ENCODE measurements around the gene ROR2.

ROR2 gene

DNA sequence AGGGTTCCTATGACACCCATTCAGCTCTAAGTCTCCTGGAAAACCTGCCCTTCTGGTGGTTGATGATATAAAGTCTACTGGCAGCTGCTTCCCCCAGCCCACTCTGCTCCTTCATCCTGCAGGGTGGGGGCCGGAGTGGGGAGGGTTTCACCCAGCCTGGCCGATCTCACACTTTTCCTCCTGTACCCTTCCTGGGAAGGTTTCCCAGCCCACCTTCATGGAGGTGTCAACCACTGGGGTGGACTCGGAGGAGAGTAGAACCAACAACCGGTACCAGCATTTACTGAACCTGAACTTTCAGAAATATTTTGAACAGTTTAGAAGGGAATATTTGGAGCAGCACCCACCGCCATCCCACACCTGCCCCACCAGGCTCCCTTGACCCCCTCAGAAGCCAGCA is 30.4 kb downstream of the ROR2 start:
- Histone ChIP-seq H3K4me2 (ENCODE audit: low read length) (no peak overlapping the region), H3K9ac (ENCODE audit: low read length) (no peak overlapping the region), H2AK5ac (ENCODE audit: low read length) (no peak overlapping the region), H4K8ac (ENCODE audit: low read depth, low read length) (no peak overlapping the region), H3K27ac (ENCODE audit: low read depth, low read length) (no peak overlapping the region), H2BK15ac (replicated peaks; ENCODE audit: low read depth) (no peak overlapping the region), H3K79me1 (ENCODE audit: low read length) (peaks cover 34% of the 10 kb centered on the region), H3K36me3 (ENCODE audit: control insufficient read depth, insufficient read depth, low read length) (peaks cover 3% of the 10 kb centered on the region), H2BK120ac (ENCODE audit: low read depth, low read length) (no peak overlapping the region), H3K79me2 (ENCODE audit: control insufficient read depth, insufficient read depth, low read length) (peaks cover 70% of the 10 kb centered on the region), H3K18ac (ENCODE audit: low read length) (peak overlapping the region; percentile 8), H3K56ac (ENCODE audit: low read length) (peak overlapping the region; percentile 6), H4K5ac (ENCODE audit: low read length) (no peak overlapping the region), H3K23ac (ENCODE audit: low read length) (no peak overlapping the region), H3K4ac (ENCODE audit: low read depth, low read length) (no peak overlapping the region), H3K4me1 (ENCODE audit: control insufficient read depth, low read depth, low read length) (peaks cover 22% of the 10 kb centered on the region), H2BK5ac (ENCODE audit: low read length) (no peak overlapping the region), H3K27me3 (ENCODE audit: insufficient read depth, low read length, poor library complexity) (no peaks in the 10 kb centered on the region), H3K4me3 (ENCODE audit: low read length) (no peak overlapping the region)
- DNase-seq: no peak
- WGBS (ENCODE audit: extremely low coverage, insufficient coverage, low lambda C conversion rate): no CpG with 5 or more reads among the region's 5 CpGs

DNA sequence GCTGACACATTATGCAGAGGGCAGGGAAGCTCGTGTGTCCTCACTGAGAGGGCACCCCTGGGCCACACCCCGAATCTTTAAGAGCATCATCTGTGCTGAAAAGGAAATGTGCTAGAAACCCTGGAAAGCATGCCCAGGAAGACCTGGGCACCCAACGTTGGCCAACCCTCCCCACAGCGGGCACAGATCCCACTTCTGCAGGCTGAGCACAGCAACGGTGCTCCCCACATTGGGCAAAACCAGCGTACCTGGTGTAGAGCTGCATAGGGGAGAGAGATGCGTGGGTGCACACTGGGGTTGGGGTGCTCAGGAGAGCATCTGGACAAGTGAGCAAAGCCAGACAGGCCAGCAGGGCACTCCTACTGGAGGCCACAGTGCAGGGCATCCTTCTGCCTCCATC is 32.6 kb downstream of the ROR2 start:
- H2BK5ac ChIP-seq (ENCODE audit: low read length): no peak overlapping the region
- peaks cover 3% of the 10 kb centered on the region for H3K36me3 ChIP-seq (ENCODE audit: control insufficient read depth, insufficient read depth, low read length)
- peaks cover 22% of the 10 kb centered on the region for H3K4me1 ChIP-seq (ENCODE audit: control insufficient read depth, low read depth, low read length)
- H2BK15ac ChIP-seq (replicated peaks; ENCODE audit: low read depth): no peak overlapping the region
- no peak overlapping the region for H3K4me3 ChIP-seq (ENCODE audit: low read length)
- H2AK5ac ChIP-seq (ENCODE audit: low read length): no peak overlapping the region
- peak overlapping the region; percentile 17 for H3K56ac ChIP-seq (ENCODE audit: low read length)
- no peaks in the 10 kb centered on the region for H3K27me3 ChIP-seq (ENCODE audit: insufficient read depth, low read length, poor library complexity)
- no peak overlapping the region for H4K5ac ChIP-seq (ENCODE audit: low read length)
- H2BK120ac ChIP-seq (ENCODE audit: low read depth, low read length): no peak overlapping the region
- peaks cover 30% of the 10 kb centered on the region for H3K79me1 ChIP-seq (ENCODE audit: low read length)
- H3K79me2 ChIP-seq (ENCODE audit: control insufficient read depth, insufficient read depth, low read length): peaks cover 65% of the 10 kb centered on the region
- H3K4me2 ChIP-seq (ENCODE audit: low read length): no peak overlapping the region
- no CpG with 5 or more reads among the region's 7 CpGs for WGBS (ENCODE audit: extremely low coverage, insufficient coverage, low lambda C conversion rate)
- H3K9ac ChIP-seq (ENCODE audit: low read length): no peak overlapping the region
- H3K4ac ChIP-seq (ENCODE audit: low read depth, low read length): no peak overlapping the region
- H3K27ac ChIP-seq (ENCODE audit: low read depth, low read length): no peak overlapping the region
- H3K18ac ChIP-seq (ENCODE audit: low read length): no peak overlapping the region
- DNase-seq: no peak
- no peak overlapping the region for H3K23ac ChIP-seq (ENCODE audit: low read length)
- H4K8ac ChIP-seq (ENCODE audit: low read depth, low read length): no peak overlapping the region

DNA sequence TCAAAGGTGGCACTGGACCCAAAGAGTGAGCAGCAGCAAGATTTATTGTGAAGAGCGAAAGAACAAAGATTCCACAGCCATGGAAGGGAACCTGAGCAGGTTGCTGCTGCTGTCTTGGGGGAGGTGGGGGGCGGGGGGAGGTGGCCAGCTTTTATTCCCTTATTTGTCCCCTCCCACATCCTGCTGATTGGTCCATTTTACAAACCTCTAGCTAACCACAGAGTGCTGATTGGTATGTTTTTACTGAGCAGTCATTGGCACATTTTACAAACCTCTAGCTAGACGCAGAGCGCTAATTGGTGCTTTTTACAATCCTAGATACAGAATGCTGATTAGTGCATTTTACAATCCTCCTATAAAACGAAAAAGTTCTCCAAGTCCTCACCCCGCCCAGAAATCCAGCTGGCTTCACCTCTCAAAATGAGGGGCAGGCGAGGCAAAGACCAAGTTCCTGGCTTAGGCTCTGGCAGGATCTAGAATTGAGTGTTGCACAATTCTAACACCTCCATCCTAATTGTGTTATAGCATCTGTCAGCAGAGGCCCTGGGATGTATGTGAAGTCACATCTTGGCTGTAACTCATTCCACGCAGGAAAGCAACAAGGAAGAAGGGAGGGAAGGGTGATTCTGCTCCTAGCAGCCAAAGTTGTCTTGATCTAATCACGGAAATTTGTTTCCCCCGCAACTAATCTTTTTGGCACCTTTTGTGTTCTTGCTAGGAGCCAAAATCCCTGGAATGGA is 34.3 kb downstream of the ROR2 start:
- no peak overlapping the region for H3K23ac ChIP-seq (ENCODE audit: low read length)
- DNase-seq: peak; percentile 65

DNA sequence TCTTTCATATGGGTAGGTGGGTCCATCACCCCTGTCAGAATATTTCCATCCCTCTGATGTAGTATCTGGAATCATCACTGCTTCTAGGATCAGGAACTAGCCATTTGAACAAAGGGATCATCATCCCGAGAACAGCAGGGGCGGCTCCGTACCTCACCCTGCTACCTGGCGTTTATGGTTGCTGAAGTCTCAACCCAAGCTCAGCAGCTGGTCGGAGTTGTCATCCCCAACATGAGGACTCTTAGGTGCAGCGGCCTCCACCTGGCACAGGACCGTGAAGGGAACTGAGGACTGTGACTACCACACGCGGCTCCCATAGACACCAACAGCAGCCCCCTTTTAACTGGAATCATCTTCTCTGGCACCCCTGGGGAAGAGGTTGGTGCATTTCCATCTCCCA is 35.1 kb downstream of the ROR2 start:
- Histone ChIP-seq H2BK120ac (ENCODE audit: low read depth, low read length) (no peak overlapping the region), H3K36me3 (ENCODE audit: control insufficient read depth, insufficient read depth, low read length) (peaks cover 3% of the 10 kb centered on the region), H4K5ac (ENCODE audit: low read length) (no peak overlapping the region), H3K56ac (ENCODE audit: low read length) (peak overlapping the region; percentile 1), H2BK15ac (replicated peaks; ENCODE audit: low read depth) (no peak overlapping the region), H2BK5ac (ENCODE audit: low read length) (no peak overlapping the region), H3K23ac (ENCODE audit: low read length) (no peak overlapping the region), H3K4me2 (ENCODE audit: low read length) (no peak overlapping the region), H3K27me3 (ENCODE audit: insufficient read depth, low read length, poor library complexity) (no peaks in the 10 kb centered on the region), H3K27ac (ENCODE audit: low read depth, low read length) (no peak overlapping the region), H3K4ac (ENCODE audit: low read depth, low read length) (no peak overlapping the region), H2AK5ac (ENCODE audit: low read length) (no peak overlapping the region), H3K18ac (ENCODE audit: low read length) (no peak overlapping the region), H4K8ac (ENCODE audit: low read depth, low read length) (no peak overlapping the region), H3K4me1 (ENCODE audit: control insufficient read depth, low read depth, low read length) (peaks cover 14% of the 10 kb centered on the region), H3K79me1 (ENCODE audit: low read length) (peaks cover 36% of the 10 kb centered on the region), H3K9ac (ENCODE audit: low read length) (no peak overlapping the region), H3K4me3 (ENCODE audit: low read length) (no peak overlapping the region), H3K79me2 (ENCODE audit: control insufficient read depth, insufficient read depth, low read length) (peaks cover 60% of the 10 kb centered on the region)
- WGBS (ENCODE audit: extremely low coverage, insufficient coverage, low lambda C conversion rate): no CpG with 5 or more reads among the region's 9 CpGs
- no peak for DNase-seq

More for the DNA sequence above, 34.3 kb downstream of the ROR2 start:
- peaks cover 34% of the 10 kb centered on the region for H3K79me1 ChIP-seq (ENCODE audit: low read length)
- H2BK120ac ChIP-seq (ENCODE audit: low read depth, low read length): no peak overlapping the region
- H3K56ac ChIP-seq (ENCODE audit: low read length): no peak overlapping the region
- no peak overlapping the region for H2BK5ac ChIP-seq (ENCODE audit: low read length)
- H3K9ac ChIP-seq (ENCODE audit: low read length): no peak overlapping the region
- no peak overlapping the region for H2BK15ac ChIP-seq (replicated peaks; ENCODE audit: low read depth)
- no peak overlapping the region for H3K4ac ChIP-seq (ENCODE audit: low read depth, low read length)
- WGBS (ENCODE audit: extremely low coverage, insufficient coverage, low lambda C conversion rate): no CpG with 5 or more reads among the region's 10 CpGs
- H4K5ac ChIP-seq (ENCODE audit: low read length): no peak overlapping the region
- peaks cover 19% of the 10 kb centered on the region for H3K4me1 ChIP-seq (ENCODE audit: control insufficient read depth, low read depth, low read length)
- no peak overlapping the region for H3K27ac ChIP-seq (ENCODE audit: low read depth, low read length)
- peaks cover 65% of the 10 kb centered on the region for H3K79me2 ChIP-seq (ENCODE audit: control insufficient read depth, insufficient read depth, low read length)
- no peak overlapping the region for H2AK5ac ChIP-seq (ENCODE audit: low read length)
- no peak overlapping the region for H3K18ac ChIP-seq (ENCODE audit: low read length)
- no peaks in the 10 kb centered on the region for H3K27me3 ChIP-seq (ENCODE audit: insufficient read depth, low read length, poor library complexity)
- no peak overlapping the region for H4K8ac ChIP-seq (ENCODE audit: low read depth, low read length)
- no peak overlapping the region for H3K4me3 ChIP-seq (ENCODE audit: low read length)
- H3K36me3 ChIP-seq (ENCODE audit: control insufficient read depth, insufficient read depth, low read length): peaks cover 3% of the 10 kb centered on the region
- H3K4me2 ChIP-seq (ENCODE audit: low read length): no peak overlapping the region

DNA sequence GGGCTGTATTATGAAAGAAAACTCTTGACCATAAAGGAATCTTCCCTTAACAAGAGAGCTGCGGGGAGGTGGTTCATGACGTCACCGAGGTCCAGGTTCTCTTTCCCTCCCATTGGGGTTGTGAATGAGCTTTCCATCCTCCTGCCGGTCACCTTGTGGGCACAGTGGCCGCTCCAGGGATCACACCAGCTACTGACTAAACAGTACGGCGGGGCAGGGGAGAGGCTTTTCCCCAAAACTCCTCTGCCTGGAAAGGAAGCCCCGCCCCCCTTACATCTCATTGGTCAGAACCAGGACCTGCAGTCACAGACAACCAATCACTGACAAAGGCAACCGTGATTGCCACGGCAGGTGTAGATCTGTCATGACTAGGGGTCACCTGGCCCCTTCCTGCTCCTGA is 35.6 kb downstream of the ROR2 start:
- H3K18ac ChIP-seq (ENCODE audit: low read length): no peak overlapping the region
- peaks cover 14% of the 10 kb centered on the region for H3K4me1 ChIP-seq (ENCODE audit: control insufficient read depth, low read depth, low read length)
- no peak overlapping the region for H3K4me3 ChIP-seq (ENCODE audit: low read length)
- no peak overlapping the region for H3K4me2 ChIP-seq (ENCODE audit: low read length)
- H3K27ac ChIP-seq (ENCODE audit: low read depth, low read length): no peak overlapping the region
- H2BK120ac ChIP-seq (ENCODE audit: low read depth, low read length): no peak overlapping the region
- no peak overlapping the region for H3K23ac ChIP-seq (ENCODE audit: low read length)
- DNase-seq: no peak
- H3K4ac ChIP-seq (ENCODE audit: low read depth, low read length): no peak overlapping the region
- no peak overlapping the region for H4K8ac ChIP-seq (ENCODE audit: low read depth, low read length)
- peaks cover 3% of the 10 kb centered on the region for H3K36me3 ChIP-seq (ENCODE audit: control insufficient read depth, insufficient read depth, low read length)
- peak overlapping the region; percentile 1 for H3K56ac ChIP-seq (ENCODE audit: low read length)
- WGBS (ENCODE audit: extremely low coverage, insufficient coverage, low lambda C conversion rate): no CpG with 5 or more reads among the region's 10 CpGs
- H3K79me1 ChIP-seq (ENCODE audit: low read length): peaks cover 34% of the 10 kb centered on the region
- H2BK5ac ChIP-seq (ENCODE audit: low read length): no peak overlapping the region
- peaks cover 55% of the 10 kb centered on the region for H3K79me2 ChIP-seq (ENCODE audit: control insufficient read depth, insufficient read depth, low read length)
- H2AK5ac ChIP-seq (ENCODE audit: low read length): no peak overlapping the region
- no peak overlapping the region for H3K9ac ChIP-seq (ENCODE audit: low read length)
- H3K27me3 ChIP-seq (ENCODE audit: insufficient read depth, low read length, poor library complexity): no peaks in the 10 kb centered on the region
- H2BK15ac ChIP-seq (replicated peaks; ENCODE audit: low read depth): no peak overlapping the region
- no peak overlapping the region for H4K5ac ChIP-seq (ENCODE audit: low read length)

DNA sequence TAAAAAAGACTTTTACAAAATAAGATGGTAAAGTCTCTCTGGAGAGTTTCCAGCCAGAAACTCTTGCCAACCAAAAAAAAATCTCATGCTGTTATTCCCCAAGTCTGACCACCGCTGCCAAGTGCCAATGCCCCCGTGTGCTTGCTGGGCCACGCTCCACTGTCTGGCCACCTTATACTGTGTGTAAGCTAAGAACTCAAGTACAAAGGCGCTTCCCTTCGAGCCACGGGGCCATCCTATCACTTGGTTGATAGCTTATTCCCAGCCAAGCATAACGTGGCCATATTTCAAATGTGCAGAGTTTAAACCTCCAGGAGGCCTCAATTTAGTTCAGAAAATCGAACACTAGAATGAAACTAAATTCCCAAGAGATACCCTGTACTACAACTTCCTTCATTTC is 36.0 kb downstream of the ROR2 start:
- peak overlapping the region; percentile 15 for H3K23ac ChIP-seq (ENCODE audit: low read length)
- no peak overlapping the region for H3K4me3 ChIP-seq (ENCODE audit: low read length)
- H2AK5ac ChIP-seq (ENCODE audit: low read length): no peak overlapping the region
- peaks cover 11% of the 10 kb centered on the region for H3K4me1 ChIP-seq (ENCODE audit: control insufficient read depth, low read depth, low read length)
- peaks cover 32% of the 10 kb centered on the region for H3K79me1 ChIP-seq (ENCODE audit: low read length)
- no peak overlapping the region for H3K18ac ChIP-seq (ENCODE audit: low read length)
- H3K4me2 ChIP-seq (ENCODE audit: low read length): no peak overlapping the region
- H2BK120ac ChIP-seq (ENCODE audit: low read depth, low read length): no peak overlapping the region
- no peak for DNase-seq
- H3K27me3 ChIP-seq (ENCODE audit: insufficient read depth, low read length, poor library complexity): no peaks in the 10 kb centered on the region
- H3K9ac ChIP-seq (ENCODE audit: low read length): no peak overlapping the region
- H3K27ac ChIP-seq (ENCODE audit: low read depth, low read length): no peak overlapping the region
- H2BK15ac ChIP-seq (replicated peaks; ENCODE audit: low read depth): no peak overlapping the region
- no peak overlapping the region for H4K5ac ChIP-seq (ENCODE audit: low read length)
- no peak overlapping the region for H3K56ac ChIP-seq (ENCODE audit: low read length)
- peaks cover 3% of the 10 kb centered on the region for H3K36me3 ChIP-seq (ENCODE audit: control insufficient read depth, insufficient read depth, low read length)
- peaks cover 51% of the 10 kb centered on the region for H3K79me2 ChIP-seq (ENCODE audit: control insufficient read depth, insufficient read depth, low read length)
- H3K4ac ChIP-seq (ENCODE audit: low read depth, low read length): no peak overlapping the region
- no CpG with 5 or more reads among the region's 8 CpGs for WGBS (ENCODE audit: extremely low coverage, insufficient coverage, low lambda C conversion rate)
- H4K8ac ChIP-seq (ENCODE audit: low read depth, low read length): no peak overlapping the region
- no peak overlapping the region for H2BK5ac ChIP-seq (ENCODE audit: low read length)

All from mesendoderm (in vitro differentiated cells).